Heart left ventricle (tissue), 13 donors: Measurements from ENCODE around the gene WDR89.
"Not testable (repeated sequence)": the region's sequence is repeated elsewhere in the genome, so short reads cannot be mapped to it uniquely, and the experiment has no call there.

ENCODE experiments used
- CTCF ChIP-seq, 12 donors: fragments of 200-600 bp; sonication (generic) in 4 of 12; IDR thresholded peaks; one replicate each; pipeline versions ENCODE4 v1.5.0 to v1.8.0; 2018 to 2022; ENCODE audit warnings: antibody characterized with exemption in 12 of 12, mild to moderate bottlenecking in 5 of 12
- POLR2A ChIP-seq, 2 donors: fragments of 450-650 bp; IDR thresholded peaks; one replicate each; pipeline ENCODE4 v1.6.1; 2017; ENCODE audit warnings: antibody characterized with exemption in 2 of 2, mild to moderate bottlenecking in 2 of 2, moderate library complexity in 2 of 2
- donor health status: ischemic (EF 13 %, LVEDD 7.1; RV severe dilation, severe dysfunction).
- donor health status: DM: no; HTN: yes; CAD: no.
- donor health status: DM: no; HTN: no; CAD: no.
- donor health status: ischemic (EF 25% LVEDD 6.9; RV normal size, moderate dysfunction).
- donor health status: ischemic (EF 25% LVEDD 5.7; RV mildly dilated, moderate dysfunction).
- donor health status: ischemic (EF 35%, LVEDD 5.7; RV mildly dilated, moderate dysfunction).
- donor health status: nonischemic (EF 11% LVEDD 7.7; RV severe dilation, severe dysfunction).
- donor health status: DM: yes; HTN: yes; CAD: no.
- donor health status: PGD.
- donor health status: ischemic (EF 29% LVEDD 5.4; RV normal size, mild dysfunction).
- donor health status: nonischemic (EF 23%, LVEDD 6.1; RV moderate dilation, normal function).

- not testable (repeated sequence) for TF ChIP-seq CTCF, POLR2A (IDR thresholded peaks at IDR 0.05)
Observed at GRCh38 chr14:63636094-63636635, 5.5 kb downstream of the WDR89 start.
